ENCODE measurements around the gene RNF144A.

The RNF144A gene

DNA sequence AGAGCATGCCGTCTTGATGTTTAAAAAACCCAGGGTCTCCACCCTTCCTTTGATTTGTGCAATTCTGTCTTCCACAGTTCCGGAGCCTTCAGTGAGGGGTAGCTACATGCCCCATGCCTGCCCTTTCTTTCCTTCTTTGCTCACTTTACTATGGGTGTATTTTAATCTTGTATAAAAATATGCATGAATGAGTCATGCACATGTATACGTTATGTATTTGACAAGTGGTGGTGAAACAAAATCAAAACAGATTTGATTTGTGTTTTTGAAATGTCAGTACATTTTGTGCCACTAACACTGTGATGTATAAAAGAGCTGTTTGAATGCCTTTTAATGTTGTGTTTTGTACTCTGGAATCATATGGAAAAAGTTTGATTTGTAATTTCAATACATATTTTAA is 126.5 kb downstream of the RNF144A start:
- Histone ChIP-seq H2AFZ (ENCODE audit: low read length) (no peak overlapping the region), H3K9me2 (replicated peaks; ENCODE audit: low read depth, low read length) (no peaks in the 10 kb centered on the region), H3K4me2 (ENCODE audit: low read depth, low read length, poor library complexity, severe bottlenecking) (no peak overlapping the region), H3K79me2 (ENCODE audit: insufficient read depth, low read length) (no peaks in the 10 kb centered on the region), H4K20me1 (ENCODE audit: insufficient read depth, low read length, poor library complexity, severe bottlenecking) (no peaks in the 10 kb centered on the region), H3F3A (ENCODE audit: low read depth) (no peaks in the 10 kb centered on the region), H3K36me3 (ENCODE audit: insufficient read depth, low read length) (peaks cover 10% of the 10 kb centered on the region; the same call in 1 of the 2 replicates), H3K4me1 (ENCODE audit: insufficient read depth, low read length, poor library complexity, severe bottlenecking) (peaks cover 24% of the 10 kb centered on the region), H3K27me3 (ENCODE audit: insufficient read depth, low read length, poor library complexity, severe bottlenecking) (no peaks in the 10 kb centered on the region), H3K9me3 (ENCODE audit: insufficient read depth, low read depth, low read length) (no peaks in the 10 kb centered on the region), H3K9ac (ENCODE audit: low read depth, low read length, poor library complexity, severe bottlenecking) (no peak overlapping the region), H3K4me3 (ENCODE audit: low read length, poor library complexity, severe bottlenecking) (no peak overlapping the region)
- TF ChIP-seq, protein P1, sequence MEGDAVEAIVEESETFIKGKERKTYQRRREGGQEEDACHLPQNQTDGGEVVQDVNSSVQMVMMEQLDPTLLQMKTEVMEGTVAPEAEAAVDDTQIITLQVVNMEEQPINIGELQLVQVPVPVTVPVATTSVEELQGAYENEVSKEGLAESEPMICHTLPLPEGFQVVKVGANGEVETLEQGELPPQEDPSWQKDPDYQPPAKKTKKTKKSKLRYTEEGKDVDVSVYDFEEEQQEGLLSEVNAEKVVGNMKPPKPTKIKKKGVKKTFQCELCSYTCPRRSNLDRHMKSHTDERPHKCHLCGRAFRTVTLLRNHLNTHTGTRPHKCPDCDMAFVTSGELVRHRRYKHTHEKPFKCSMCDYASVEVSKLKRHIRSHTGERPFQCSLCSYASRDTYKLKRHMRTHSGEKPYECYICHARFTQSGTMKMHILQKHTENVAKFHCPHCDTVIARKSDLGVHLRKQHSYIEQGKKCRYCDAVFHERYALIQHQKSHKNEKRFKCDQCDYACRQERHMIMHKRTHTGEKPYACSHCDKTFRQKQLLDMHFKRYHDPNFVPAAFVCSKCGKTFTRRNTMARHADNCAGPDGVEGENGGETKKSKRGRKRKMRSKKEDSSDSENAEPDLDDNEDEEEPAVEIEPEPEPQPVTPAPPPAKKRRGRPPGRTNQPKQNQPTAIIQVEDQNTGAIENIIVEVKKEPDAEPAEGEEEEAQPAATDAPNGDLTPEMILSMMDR (conservative IDR thresholded peaks at IDR 0.05; ENCODE audit: low read length) = no peak
- no peak for TF ChIP-seq EZH2phosphoT487 (IDR thresholded peaks at IDR 0.05; ENCODE audit: borderline replicate concordance)

DNA sequence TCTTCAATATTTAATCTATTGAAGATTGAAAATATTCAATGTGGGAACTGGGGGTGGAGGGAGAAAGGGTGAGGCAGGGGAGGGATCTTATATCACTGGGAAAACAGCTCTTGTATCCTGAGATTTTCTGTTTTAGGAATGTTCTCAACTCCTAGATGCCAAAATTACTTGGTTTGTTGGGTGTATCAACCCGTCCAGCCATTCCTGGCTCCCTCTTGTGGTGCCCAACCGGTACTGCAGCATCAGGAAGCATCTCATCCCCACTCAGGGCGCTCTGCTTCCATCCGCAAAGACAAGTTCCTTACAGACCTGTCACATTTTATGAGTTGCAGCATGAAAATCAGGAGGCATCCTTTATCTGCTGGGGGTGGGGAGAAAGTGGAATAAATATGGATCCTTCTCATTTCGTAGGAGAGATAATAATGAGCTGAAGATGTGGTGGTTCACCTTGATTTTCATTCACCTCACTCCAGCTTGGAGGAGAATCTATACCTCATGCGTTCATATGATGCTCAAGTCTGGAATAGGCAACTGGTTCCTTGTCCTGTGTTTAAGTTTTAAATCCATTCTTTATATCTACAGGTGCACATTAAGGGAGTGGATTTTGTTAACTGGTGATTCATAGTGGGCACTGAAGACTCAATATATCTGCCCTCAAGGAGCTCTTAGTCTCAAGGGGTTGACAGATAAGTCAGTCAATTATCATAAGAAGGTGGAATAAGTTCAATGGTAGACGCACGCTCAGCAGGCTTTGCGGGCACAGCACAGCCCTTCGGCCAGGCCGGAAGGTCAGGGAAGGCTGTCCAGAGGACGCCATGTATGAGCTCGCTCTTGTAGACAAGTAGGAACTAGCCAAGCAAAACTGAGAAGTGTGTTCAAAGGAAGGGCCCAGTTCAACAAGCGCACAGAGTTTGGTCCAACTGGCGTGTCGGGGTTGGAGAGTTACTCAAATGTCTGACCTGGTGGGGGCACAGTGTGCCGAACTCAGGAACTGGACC is 127.3 kb downstream of the RNF144A start:
- H3K4me2 ChIP-seq (ENCODE audit: low read depth, low read length, poor library complexity, severe bottlenecking) = no peak overlapping the region
- no peaks in the 10 kb centered on the region for H4K20me1 ChIP-seq (ENCODE audit: insufficient read depth, low read length, poor library complexity, severe bottlenecking)
- no peaks in the 10 kb centered on the region for H3K9me3 ChIP-seq (ENCODE audit: insufficient read depth, low read depth, low read length)
- no peak overlapping the region for H3K9ac ChIP-seq (ENCODE audit: low read depth, low read length, poor library complexity, severe bottlenecking)
- peaks cover 27% of the 10 kb centered on the region for H3K4me1 ChIP-seq (ENCODE audit: insufficient read depth, low read length, poor library complexity, severe bottlenecking)
- no peaks in the 10 kb centered on the region for H3K27me3 ChIP-seq (ENCODE audit: insufficient read depth, low read length, poor library complexity, severe bottlenecking)
- peaks cover 9% of the 10 kb centered on the region; the same call in 1 of the 2 replicates for H3K36me3 ChIP-seq (ENCODE audit: insufficient read depth, low read length)
- no peaks in the 10 kb centered on the region for H3F3A ChIP-seq (ENCODE audit: low read depth)
- no peak for TF ChIP-seq EZH2phosphoT487 (IDR thresholded peaks at IDR 0.05; ENCODE audit: borderline replicate concordance)
- TF ChIP-seq, protein P1 (conservative IDR thresholded peaks at IDR 0.05; ENCODE audit: low read length) = peak; percentile 98
- H3K4me3 ChIP-seq (ENCODE audit: low read length, poor library complexity, severe bottlenecking) = no peak overlapping the region
- H3K9me2 ChIP-seq (replicated peaks; ENCODE audit: low read depth, low read length) = no peaks in the 10 kb centered on the region
- H3K79me2 ChIP-seq (ENCODE audit: insufficient read depth, low read length) = no peaks in the 10 kb centered on the region
- H2AFZ ChIP-seq (ENCODE audit: low read length) = no peak overlapping the region

DNA sequence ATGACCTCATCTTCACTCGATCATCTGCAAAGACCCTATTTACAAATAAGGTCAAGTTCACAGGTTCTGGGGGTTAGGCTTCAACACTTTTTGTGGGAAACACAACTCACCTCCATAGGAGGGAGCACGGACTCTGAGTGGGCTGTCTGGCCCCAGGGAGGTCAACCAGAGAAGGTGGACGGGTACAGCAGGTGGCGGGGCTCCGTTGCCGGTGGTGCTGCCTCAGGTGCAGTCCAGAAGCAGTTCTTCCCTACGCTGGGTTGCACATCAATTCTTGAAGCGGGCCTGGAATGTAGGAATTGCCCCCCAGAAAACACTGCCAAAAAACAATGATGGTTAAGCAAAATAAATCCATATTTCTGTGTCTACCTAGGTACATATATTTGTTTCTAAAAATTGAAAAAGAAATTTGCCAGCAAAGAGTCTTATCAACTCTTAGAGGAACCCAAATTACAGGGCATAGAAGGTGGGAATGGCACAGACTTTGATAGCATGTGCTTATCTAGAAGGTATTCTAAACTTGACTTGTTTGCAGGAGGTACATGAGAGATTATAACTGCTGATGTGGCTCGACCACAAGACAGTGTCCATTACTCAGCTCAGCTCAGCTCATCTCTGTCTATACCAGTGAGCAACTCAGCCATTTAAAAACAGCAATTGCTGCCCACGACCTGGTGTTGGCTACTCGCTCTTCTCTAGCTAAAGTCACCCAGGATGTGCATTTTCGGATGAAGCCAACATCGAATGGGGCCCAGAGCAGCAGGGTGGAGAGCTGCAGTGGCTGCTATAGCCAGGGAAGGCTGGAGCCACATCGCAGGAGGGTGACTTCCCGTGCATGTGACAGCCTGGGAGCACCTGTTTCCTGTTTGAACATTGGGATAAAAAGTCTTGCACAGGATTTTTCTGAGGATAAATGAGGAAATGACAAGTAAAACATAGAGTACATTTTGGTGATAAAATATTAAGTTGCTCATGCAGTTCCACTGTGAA is 128.7 kb downstream of the RNF144A start:
- Histone ChIP-seq H3K36me3 (ENCODE audit: insufficient read depth, low read length) (peaks cover under 1% of the 10 kb centered on the region; the same call in 1 of the 2 replicates), H4K20me1 (ENCODE audit: insufficient read depth, low read length, poor library complexity, severe bottlenecking) (no peaks in the 10 kb centered on the region), H3K27me3 (ENCODE audit: insufficient read depth, low read length, poor library complexity, severe bottlenecking) (no peaks in the 10 kb centered on the region), H3F3A (ENCODE audit: low read depth) (no peaks in the 10 kb centered on the region), H3K79me2 (ENCODE audit: insufficient read depth, low read length) (no peaks in the 10 kb centered on the region), H3K4me3 (ENCODE audit: low read length, poor library complexity, severe bottlenecking) (no peak overlapping the region), H3K9me3 (ENCODE audit: insufficient read depth, low read depth, low read length) (no peaks in the 10 kb centered on the region), H2AFZ (ENCODE audit: low read length) (no peak overlapping the region), H3K9ac (ENCODE audit: low read depth, low read length, poor library complexity, severe bottlenecking) (no peak overlapping the region), H3K4me2 (ENCODE audit: low read depth, low read length, poor library complexity, severe bottlenecking) (no peak overlapping the region), H3K4me1 (ENCODE audit: insufficient read depth, low read length, poor library complexity, severe bottlenecking) (peaks cover 27% of the 10 kb centered on the region), H3K9me2 (replicated peaks; ENCODE audit: low read depth, low read length) (no peaks in the 10 kb centered on the region)
- TF ChIP-seq, protein P1 (conservative IDR thresholded peaks at IDR 0.05; ENCODE audit: low read length) = no peak
- no peak for TF ChIP-seq EZH2phosphoT487 (IDR thresholded peaks at IDR 0.05; ENCODE audit: borderline replicate concordance)
